SK-N-SH treated with all-trans-retinoic acid at 6 μM for 48 hours (cell line): ENCODE results near the gene PUM1.

Experiments
- ATAC-seq: fragments of 200-7000 bp; cut with Tn5 transposase; 3 replicates; pipeline ENCODE4 v1.9.1; 2020; ENCODE audit warnings: mild to moderate bottlenecking, moderate library complexity
- ARNTL ChIP-seq: fragments of 450-650 bp; formaldehyde crosslinking; IDR thresholded peaks from 2 replicates; pipeline ENCODE4 v1.5.0; 2020; ENCODE audit warnings: low read depth, mild to moderate bottlenecking, moderate library complexity, borderline replicate concordance
- BACH2 ChIP-seq: fragments of 250-450 bp; sonication (Bioruptor Pico); IDR thresholded peaks from 2 replicates; pipeline ENCODE4 v1.9.0; 2021; ENCODE audit warnings: mild to moderate bottlenecking, borderline replicate concordance
- CREB5 ChIP-seq: fragments of 250-450 bp; sonication (Bioruptor Pico); IDR thresholded peaks from 2 replicates; pipeline ENCODE4 v1.5.1; 2020; ENCODE audit warnings: low read depth, mild to moderate bottlenecking, moderate library complexity
- CSDC2 ChIP-seq: fragments of 250-450 bp; sonication (Bioruptor Pico); IDR thresholded peaks from 2 replicates; pipeline ENCODE4 v1.5.0; 2020; ENCODE audit warnings: mild to moderate bottlenecking, moderate library complexity
- ESRRG ChIP-seq: fragments of 250-450 bp; sonication (Bioruptor Pico); IDR thresholded peaks from 2 replicates; pipeline ENCODE4 v1.6.1; 2021; ENCODE audit warnings: mild to moderate bottlenecking
- GLIS3 ChIP-seq: fragments of 250-450 bp; sonication (Bioruptor Pico); IDR thresholded peaks from 2 replicates; pipeline ENCODE4 v1.5.0; 2020; ENCODE audit warnings: mild to moderate bottlenecking, moderate library complexity
- ISL1 ChIP-seq: fragments of 250-450 bp; sonication (Bioruptor Pico); IDR thresholded peaks from 2 replicates; pipeline ENCODE4 v2.1.2; 2022; ENCODE audit warnings: mild to moderate bottlenecking, moderate library complexity
- OSR1 ChIP-seq: fragments of 250-450 bp; sonication (Bioruptor Pico); IDR thresholded peaks from 2 replicates; pipeline ENCODE4 v1.8.0; 2022; ENCODE audit warnings: moderate library complexity, mild to moderate bottlenecking, inconsistent platforms
- PATZ1 ChIP-seq: fragments of 250-450 bp; sonication (Bioruptor Pico); IDR thresholded peaks from 2 replicates; pipeline ENCODE4 v1.8.0; 2020; ENCODE audit warnings: mild to moderate bottlenecking, moderate library complexity, borderline replicate concordance
- POU6F1 ChIP-seq: fragments of 250-450 bp; sonication (Bioruptor Pico); IDR thresholded peaks from 2 replicates; pipeline ENCODE4 v1.8.0; 2021; ENCODE audit warnings: low read depth, mild to moderate bottlenecking, moderate library complexity, borderline replicate concordance
- PPARA ChIP-seq: fragments of 250-450 bp; sonication (Bioruptor Pico); IDR thresholded peaks from 2 replicates; pipeline ENCODE4 v1.5.0; 2020; ENCODE audit warnings: mild to moderate bottlenecking, borderline replicate concordance
- SNAI2 ChIP-seq: fragments of 250-450 bp; sonication (Bioruptor Pico); IDR thresholded peaks from 2 replicates; pipeline ENCODE4 v1.5.0; 2020; ENCODE audit warnings: mild to moderate bottlenecking, moderate library complexity
- TCF4 ChIP-seq: fragments of 250-450 bp; sonication (Bioruptor Pico); IDR thresholded peaks from 2 replicates; pipeline ENCODE4 v1.8.0; 2021; ENCODE audit warnings: mild to moderate bottlenecking, moderate library complexity, borderline replicate concordance
- TSHZ2 ChIP-seq: fragments of 250-450 bp; sonication (Bioruptor Pico); IDR thresholded peaks from 2 replicates; pipeline ENCODE4 v1.5.0; 2020; ENCODE audit warnings: mild to moderate bottlenecking, moderate library complexity
- ZC3H10 ChIP-seq: fragments of 250-450 bp; sonication (Bioruptor Pico); IDR thresholded peaks from 2 replicates; pipeline ENCODE4 v1.5.1; 2021; ENCODE audit warnings: mild to moderate bottlenecking, moderate library complexity
- ZFP3 ChIP-seq: fragments of 250-450 bp; sonication (Bioruptor Pico); IDR thresholded peaks from 2 replicates; pipeline ENCODE4 v1.5.0; 2020; ENCODE audit warnings: mild to moderate bottlenecking, moderate library complexity
- ZFP30 ChIP-seq: fragments of 450-650 bp; formaldehyde crosslinking; IDR thresholded peaks from 2 replicates; pipeline ENCODE4 v1.5.0; 2022; ENCODE audit warnings: mild to moderate bottlenecking, moderate library complexity
- ZNF565 ChIP-seq: fragments of 450-650 bp; formaldehyde crosslinking; conservative IDR thresholded peaks from 2 replicates; pipeline ENCODE4 v1.5.0; 2020; ENCODE audit warnings: low read depth, mild to moderate bottlenecking, moderate library complexity
- ZNF70 ChIP-seq: fragments of 450-650 bp; formaldehyde crosslinking; IDR thresholded peaks from 2 replicates; pipeline ENCODE4 v1.5.0; 2020; ENCODE audit warnings: mild to moderate bottlenecking, moderate library complexity
- ZNF8 ChIP-seq: fragments of 450-650 bp; formaldehyde crosslinking; IDR thresholded peaks from 2 replicates; pipeline ENCODE4 v1.5.0; 2020; ENCODE audit warnings: mild to moderate bottlenecking, moderate library complexity

Gene PUM1

GRCh38 chr1:31000301-31000700, 65.2 kb downstream of the PUM1 start:
- no peak for TF ChIP-seq CSDC2
- no peak for TF ChIP-seq ZNF8 (CRISPR knock-in tag)
- no peak for TF ChIP-seq ESRRG (CRISPR knock-in tag)
- TF ChIP-seq ZNF70 (CRISPR knock-in tag) = no peak
- no peak for TF ChIP-seq SNAI2 (CRISPR knock-in tag)
- TF ChIP-seq ZC3H10 (CRISPR knock-in tag) = no peak
- TF ChIP-seq GLIS3 (CRISPR knock-in tag) = no peak
- TF ChIP-seq ISL1 (CRISPR knock-in tag) = no peak
- ATAC-seq = no peak

- no peak for ATAC-seq
- no peak for TF ChIP-seq ARNTL (CRISPR knock-in tag)
- TF ChIP-seq PATZ1 = no peak
- TF ChIP-seq ZNF565 (CRISPR knock-in tag) = no peak
- TF ChIP-seq TSHZ2 (CRISPR knock-in tag) = no peak
- TF ChIP-seq ZNF8 (CRISPR knock-in tag) = no peak
- TF ChIP-seq TCF4 = no peak
- TF ChIP-seq CREB5 (CRISPR knock-in tag) = no peak
- TF ChIP-seq BACH2 = no peak
- TF ChIP-seq OSR1 = no peak
Observed at GRCh38 chr1:30998887-30999286, 66.6 kb downstream of the PUM1 start.

GRCh38 chr1:30998171-30998570, 67.3 kb downstream of the PUM1 start:
- no peak for ATAC-seq
- TF ChIP-seq ARNTL (CRISPR knock-in tag) (no peak), ZNF70 (CRISPR knock-in tag) (no peak), POU6F1 (CRISPR knock-in tag) (no peak), GLIS3 (CRISPR knock-in tag) (no peak), ISL1 (CRISPR knock-in tag) (no peak), TSHZ2 (CRISPR knock-in tag) (no peak), OSR1 (no peak), ZNF8 (CRISPR knock-in tag) (no peak), ZFP30 (CRISPR knock-in tag) (no peak), ZNF565 (CRISPR knock-in tag) (no peak), ZFP3 (CRISPR knock-in tag) (no peak), PATZ1 (no peak), TCF4 (no peak), BACH2 (no peak), PPARA (CRISPR knock-in tag) (no peak), ZC3H10 (CRISPR knock-in tag) (no peak), CSDC2 (no peak), SNAI2 (CRISPR knock-in tag) (no peak)
